Fibroblast of villous mesenchyme (primary cell): Measurements from ENCODE around the gene LINS1. TPM values are rescaled to one million over a fixed set of nuclear protein-coding genes. Genes with fewer than 3 reads are reported as not detected.

Experiments
- DNase-seq: peaks from one replicate; pipeline ENCODE4 v3.0.0-alpha.2; 2010; ENCODE audit warnings: low read depth
- H3K4me3 ChIP-seq: 2 replicates; pipeline ENCODE4 v1.5.1; 2011; ENCODE audit warnings: low read depth, mild to moderate bottlenecking, low read length
- CTCF ChIP-seq: IDR thresholded peaks from 2 replicates; pipeline ENCODE4 v1.5.1; 2012; ENCODE audit warnings: low read depth, mild to moderate bottlenecking, low read length; ENCODE audit not compliant: insufficient read depth
- total RNA-seq: library from RNA; depleted of rRNA; stranded (reverse); fragments of >200 nt; gene quantifications from 2 replicates; pipeline ENCODE4 v1.2.3, GENCODE V29; 2012

LINS1 gene
- total RNA-seq, 1 donor = 14.7 TPM

DNA sequence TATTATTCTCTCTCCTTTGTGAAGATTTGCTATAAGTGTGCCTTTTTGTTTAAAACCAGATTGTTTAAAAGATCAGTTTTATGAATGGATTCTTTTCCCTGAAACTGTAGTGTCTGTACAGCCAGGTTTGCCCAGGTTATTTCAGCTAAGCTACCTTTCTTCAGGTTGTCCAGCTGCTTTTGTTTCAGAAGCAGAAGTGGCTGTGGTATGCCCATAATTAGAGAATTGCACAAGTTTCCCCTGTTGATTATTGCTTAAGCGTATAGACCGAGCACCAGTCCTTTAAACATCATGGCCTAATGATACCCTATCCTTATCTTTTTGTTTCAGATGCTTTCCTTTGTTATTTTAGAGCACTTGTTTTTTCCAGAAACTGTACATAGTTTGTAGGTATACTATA is 10.6 kb upstream of the LINS1 start:
- DNase-seq = no peak
- no peak for TF ChIP-seq CTCF
- no peak overlapping the region for H3K4me3 ChIP-seq

DNA sequence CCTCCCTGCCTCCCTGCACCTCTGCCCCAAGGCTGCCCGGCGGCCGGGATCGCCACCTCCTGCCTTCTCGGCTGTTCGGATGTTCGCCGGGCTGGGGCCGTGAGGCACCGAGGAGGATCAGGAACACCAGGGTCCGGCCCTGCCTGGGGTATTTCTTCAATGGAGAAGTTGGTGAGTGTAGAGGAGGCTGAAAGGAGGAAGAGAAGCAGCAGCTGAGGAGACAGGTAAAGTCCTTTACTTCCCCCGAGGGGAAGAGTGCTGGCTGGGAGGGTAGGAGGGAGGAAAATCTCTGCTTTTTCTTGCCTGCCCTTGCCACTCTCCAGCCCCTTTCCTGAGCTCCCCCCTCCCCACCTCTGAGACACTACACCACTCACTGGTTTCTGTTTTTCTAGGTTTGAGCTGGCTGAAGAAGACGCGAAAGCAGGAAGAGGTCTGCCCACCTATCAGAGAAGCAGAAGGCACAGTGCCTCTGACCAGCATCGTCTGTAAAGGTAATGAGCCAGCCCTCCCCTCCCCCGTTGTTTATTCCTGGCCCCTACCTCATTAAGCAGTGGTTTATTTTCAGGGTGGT is 924 bp upstream of the LINS1 start:
- H3K4me3 ChIP-seq = peak overlapping the region; percentile 74
- DNase-seq = peak; percentile 28
- no peak for TF ChIP-seq CTCF

DNA sequence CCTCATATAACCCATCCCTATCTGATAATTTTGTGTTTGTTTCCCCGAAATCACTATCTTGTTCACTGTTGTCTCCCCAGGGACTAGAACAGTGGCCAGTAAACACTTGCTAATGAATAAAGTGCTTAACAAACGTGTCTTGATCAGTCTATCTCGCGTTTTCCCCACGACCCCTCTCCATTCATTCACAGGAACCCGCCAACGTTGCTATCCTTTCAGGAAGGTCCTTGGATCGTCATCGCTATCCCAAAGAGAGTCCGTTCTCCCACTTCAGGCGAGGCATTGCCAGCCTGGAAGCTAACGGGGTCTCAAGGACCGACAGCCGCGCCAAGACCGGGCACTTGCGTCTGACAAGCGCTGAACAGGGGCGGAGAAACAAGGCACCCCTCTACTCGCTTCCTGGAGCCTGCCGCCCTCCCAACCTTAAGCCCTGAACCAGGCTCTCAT is 344 bp downstream of the LINS1 start:
- no peak for TF ChIP-seq CTCF
- DNase-seq = no peak
- peak overlapping the region; percentile 74 for H3K4me3 ChIP-seq

DNA sequence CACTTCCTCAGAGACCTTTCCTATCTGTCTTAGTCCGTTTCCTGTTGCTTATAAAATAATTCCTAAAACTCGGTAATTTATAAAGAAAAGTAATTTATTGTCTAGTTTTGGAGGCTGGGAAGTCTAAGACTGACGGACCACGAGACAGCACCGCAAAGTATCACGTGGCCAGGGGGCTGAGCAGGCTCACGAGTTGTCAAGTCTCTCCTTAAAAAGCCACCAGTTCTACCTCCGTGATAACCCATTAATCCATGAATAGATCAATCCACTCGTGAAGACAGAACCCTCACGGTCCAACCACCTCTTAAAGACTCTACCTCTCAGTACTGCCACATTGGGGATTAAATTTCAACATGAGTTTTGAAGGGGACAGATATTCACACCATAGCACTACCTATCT is 821 bp downstream of the LINS1 start:
- peak overlapping the region; percentile 74 for H3K4me3 ChIP-seq
- TF ChIP-seq CTCF = no peak
- DNase-seq = peak; percentile 50

DNA sequence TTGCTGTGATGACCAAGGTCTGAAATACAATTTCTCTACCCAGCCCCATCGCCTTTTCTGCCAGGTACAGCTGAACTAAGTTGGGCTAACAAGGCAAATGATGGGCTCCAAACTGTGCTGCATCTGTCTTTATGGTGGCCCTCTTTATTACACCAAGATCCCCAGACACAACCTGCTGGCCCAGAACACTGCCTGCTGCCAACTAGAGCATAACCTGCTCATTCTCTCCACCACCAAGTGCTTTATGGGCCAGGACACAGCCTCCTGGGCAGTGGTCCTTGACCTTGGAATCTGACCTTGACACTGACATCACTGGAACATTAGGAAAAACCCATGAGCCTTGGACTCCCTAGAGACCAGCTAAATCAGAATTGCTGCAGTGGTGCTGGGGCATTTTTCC is 3.3 kb downstream of the LINS1 start:
- TF ChIP-seq CTCF = no peak
- no peak for DNase-seq
- H3K4me3 ChIP-seq = no peak overlapping the region

DNA sequence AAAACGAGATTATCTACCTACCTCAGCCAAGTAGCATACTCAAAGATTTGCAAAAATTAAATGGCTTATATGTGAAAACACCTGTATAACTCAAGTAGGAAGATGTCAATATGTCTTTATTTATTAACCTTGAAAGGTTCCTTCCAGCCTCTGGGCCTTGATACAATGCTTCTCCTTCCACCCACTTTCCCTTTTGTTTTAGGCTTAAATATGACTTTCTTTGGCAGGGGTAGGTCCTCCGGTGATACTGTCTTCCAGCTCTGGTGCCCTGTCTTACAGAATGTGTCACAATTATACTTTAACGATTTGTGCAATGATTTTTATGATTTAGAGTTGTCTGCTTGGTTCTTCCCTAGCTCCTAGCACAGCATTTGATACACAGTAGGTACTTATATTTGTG is 4.1 kb downstream of the LINS1 start:
- TF ChIP-seq CTCF = no peak
- DNase-seq = no peak
- H3K4me3 ChIP-seq = no peak overlapping the region

- DNase-seq = peak; percentile 37
- TF ChIP-seq CTCF = no peak
- H3K4me3 ChIP-seq = no peak overlapping the region
Observed at GRCh38 chr15:100596792-100597191, 5.2 kb downstream of the LINS1 start.
